ENCODE measurements around the gene MRTFA. TPM values are rescaled to one million over a fixed set of nuclear protein-coding genes. Genes with fewer than 3 reads are reported as not detected.

Gene MRTFA
- total RNA-seq, 1 donor from 2014 or later: 11.3 TPM

- Histone ChIP-seq H3K27me3 (no peaks in the 10 kb centered on the region), H2AFZ (replicated peaks) (no peak overlapping the region), H3K4me2 (no peak overlapping the region), H3K9me3 (ENCODE audit: low read depth) (no peaks in the 10 kb centered on the region), H3K79me2 (ENCODE audit: low read depth) (no peaks in the 10 kb centered on the region), H3K4me1 (no peaks in the 10 kb centered on the region), H4K20me1 (ENCODE audit: low read depth) (no peaks in the 10 kb centered on the region), H3F3A (ENCODE audit: low read depth) (no peaks in the 10 kb centered on the region), H3K27ac (no peak overlapping the region), H3K4me3 (no peak overlapping the region), H3K9ac (no peak overlapping the region), H3K36me3 (no peaks in the 10 kb centered on the region)
- H3K27ac Mint-ChIP-seq: no peak overlapping the region
- peaks cover 23% of the 10 kb centered on the region for H3K36me3 Mint-ChIP-seq
- no peak for DNase-seq (ENCODE audit: low spot score)
- TF ChIP-seq CTCF (IDR thresholded peaks at IDR 0.05) (no peak), EZH2phosphoT487 (IDR thresholded peaks at IDR 0.05) (no peak), EZH2 (IDR thresholded peaks at IDR 0.05) (no peak)
- no peaks in the 10 kb centered on the region for H3K4me1 Mint-ChIP-seq
- no peak overlapping the region for H3K4me3 Mint-ChIP-seq
- H3K27me3 Mint-ChIP-seq (ENCODE audit: insufficient read depth, low read depth): peaks cover 2% of the 10 kb centered on the region
- no peaks in the 10 kb centered on the region for H3K9me3 Mint-ChIP-seq
Observed at GRCh38 chr22:40406063-40406890, 230.2 kb downstream of the MRTFA start.

GRCh38 chr22:40405178-40406062, 231.1 kb downstream of the MRTFA start:
- no peak overlapping the region for H3K9ac ChIP-seq
- no peaks in the 10 kb centered on the region for H3K4me1 Mint-ChIP-seq
- TF ChIP-seq CTCF (IDR thresholded peaks at IDR 0.05) (no peak), EZH2 (IDR thresholded peaks at IDR 0.05) (no peak), EZH2phosphoT487 (IDR thresholded peaks at IDR 0.05) (no peak)
- H3K27ac Mint-ChIP-seq: no peak overlapping the region
- no peak for DNase-seq (ENCODE audit: low spot score)
- H3K4me3 Mint-ChIP-seq: no peak overlapping the region
- H3K9me3 Mint-ChIP-seq: no peaks in the 10 kb centered on the region
- H3F3A ChIP-seq (ENCODE audit: low read depth): no peaks in the 10 kb centered on the region
- H3K9me3 ChIP-seq (ENCODE audit: low read depth): no peaks in the 10 kb centered on the region
- no peak overlapping the region for H3K4me2 ChIP-seq
- H3K27me3 ChIP-seq: no peaks in the 10 kb centered on the region
- H2AFZ ChIP-seq (replicated peaks): no peak overlapping the region
- peaks cover 25% of the 10 kb centered on the region for H3K36me3 Mint-ChIP-seq
- peaks cover 2% of the 10 kb centered on the region for H3K27me3 Mint-ChIP-seq (ENCODE audit: insufficient read depth, low read depth)
- no peaks in the 10 kb centered on the region for H4K20me1 ChIP-seq (ENCODE audit: low read depth)
- no peaks in the 10 kb centered on the region for H3K36me3 ChIP-seq
- H3K4me3 ChIP-seq: no peak overlapping the region
- no peaks in the 10 kb centered on the region for H3K79me2 ChIP-seq (ENCODE audit: low read depth)
- no peak overlapping the region for H3K27ac ChIP-seq
- no peaks in the 10 kb centered on the region for H3K4me1 ChIP-seq

- Mint-ChIP-seq H3K27me3 (ENCODE audit: insufficient read depth, low read depth) (peaks cover 2% of the 10 kb centered on the region), H3K9me3 (no peaks in the 10 kb centered on the region), H3K36me3 (peaks cover 28% of the 10 kb centered on the region), H3K4me3 (no peak overlapping the region), H3K4me1 (no peaks in the 10 kb centered on the region), H3K27ac (no peak overlapping the region)
- TF ChIP-seq EZH2phosphoT487 (IDR thresholded peaks at IDR 0.05) (no peak), EZH2 (IDR thresholded peaks at IDR 0.05) (no peak), CTCF (IDR thresholded peaks at IDR 0.05) (no peak)
- Histone ChIP-seq H3K4me2 (no peak overlapping the region), H2AFZ (replicated peaks) (no peak overlapping the region), H3K9me3 (ENCODE audit: low read depth) (no peaks in the 10 kb centered on the region), H3K27me3 (no peaks in the 10 kb centered on the region), H3K36me3 (no peaks in the 10 kb centered on the region), H3K79me2 (ENCODE audit: low read depth) (no peaks in the 10 kb centered on the region), H3K9ac (no peak overlapping the region), H3K4me1 (no peaks in the 10 kb centered on the region), H3K4me3 (no peak overlapping the region), H3F3A (ENCODE audit: low read depth) (no peaks in the 10 kb centered on the region), H3K27ac (no peak overlapping the region), H4K20me1 (ENCODE audit: low read depth) (no peaks in the 10 kb centered on the region)
- no peak for DNase-seq (ENCODE audit: low spot score)
Observed at GRCh38 chr22:40404251-40405177, 232.0 kb downstream of the MRTFA start.
